NCI-H1694 treated with DMSO at 0.1 percent for 48 hours (cell line): Measurements from ENCODE around the gene ESRRA.
A peak's percentile ranks its signal among the peaks of the same experiment; 100 is the strongest.
"Not testable (repeated sequence)": the region's sequence is repeated elsewhere in the genome, so short reads cannot be mapped to it uniquely, and the experiment has no call there.

ENCODE experiments used
- DNase-seq: peaks from one replicate; lab custom pipeline; 2025; lab: John Stamatoyannopoulos, UW

Gene ESRRA

GRCh38 chr11:64314146-64314804, 9.0 kb downstream of the ESRRA start:
- no peak for DNase-seq

DNA sequence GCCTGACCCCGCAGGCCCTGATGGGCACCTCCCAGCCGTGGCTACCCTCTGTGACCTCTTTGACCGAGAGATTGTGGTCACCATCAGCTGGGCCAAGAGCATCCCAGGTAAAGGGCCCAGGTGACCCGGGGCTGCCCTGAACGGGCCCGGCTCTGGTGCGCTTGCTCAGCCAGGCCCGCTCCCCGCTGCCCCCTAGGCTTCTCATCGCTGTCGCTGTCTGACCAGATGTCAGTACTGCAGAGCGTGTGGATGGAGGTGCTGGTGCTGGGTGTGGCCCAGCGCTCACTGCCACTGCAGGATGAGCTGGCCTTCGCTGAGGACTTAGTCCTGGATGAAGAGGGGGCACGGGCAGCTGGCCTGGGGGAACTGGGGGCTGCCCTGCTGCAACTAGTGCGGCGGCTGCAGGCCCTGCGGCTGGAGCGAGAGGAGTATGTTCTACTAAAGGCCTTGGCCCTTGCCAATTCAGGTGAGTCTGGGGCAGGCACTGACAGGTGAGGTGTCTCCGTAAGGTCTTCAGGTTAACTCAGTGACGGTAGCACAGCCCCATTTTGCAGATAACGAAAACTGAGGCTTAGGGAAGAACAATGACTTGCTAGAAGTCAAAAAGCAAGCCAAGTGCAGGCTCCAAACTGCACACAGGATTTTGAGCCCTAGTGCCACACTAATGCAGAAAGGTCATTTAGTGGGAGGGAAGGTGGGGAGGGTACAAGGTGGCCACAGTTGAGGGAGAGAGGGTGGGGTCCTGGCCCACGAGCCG, 9.7 kb downstream of the ESRRA start:
- no peak for DNase-seq

GRCh38 chr11:64315667-64316526, 10.6 kb downstream of the ESRRA start:
- DNase-seq, result not testable (repeated sequence)

DNA sequence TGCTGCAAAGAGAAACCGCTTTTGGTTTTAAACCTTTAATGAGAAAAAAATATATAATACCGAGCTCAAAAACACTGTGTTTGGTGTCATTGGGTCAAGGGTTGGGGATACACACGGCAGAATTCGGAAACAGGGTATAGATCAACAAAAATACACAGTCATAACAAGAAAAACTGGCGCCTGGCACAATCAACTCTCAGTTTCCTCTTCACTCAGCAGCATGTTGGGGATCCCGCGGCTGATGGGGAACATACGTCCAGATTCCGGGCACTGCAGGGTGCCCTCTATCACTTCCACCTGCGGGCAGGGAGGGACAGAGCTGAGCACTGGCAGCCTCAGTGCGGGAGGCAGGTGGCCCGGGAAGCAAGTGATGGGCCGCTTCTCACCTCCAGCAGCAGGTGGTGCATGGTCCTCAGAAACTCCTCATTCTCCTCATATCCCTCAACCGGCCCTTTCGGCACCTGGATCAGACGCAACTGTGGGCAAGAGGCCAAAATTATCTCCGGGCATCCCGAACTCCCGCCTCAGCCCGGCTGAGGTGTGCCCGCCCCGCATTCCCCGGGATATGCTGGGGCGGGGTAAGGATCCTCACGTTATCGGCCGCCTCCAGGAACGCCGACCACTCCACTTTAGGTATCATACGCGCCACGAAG, 11.5 kb downstream of the ESRRA start:
- DNase-seq, result no peak

DNA sequence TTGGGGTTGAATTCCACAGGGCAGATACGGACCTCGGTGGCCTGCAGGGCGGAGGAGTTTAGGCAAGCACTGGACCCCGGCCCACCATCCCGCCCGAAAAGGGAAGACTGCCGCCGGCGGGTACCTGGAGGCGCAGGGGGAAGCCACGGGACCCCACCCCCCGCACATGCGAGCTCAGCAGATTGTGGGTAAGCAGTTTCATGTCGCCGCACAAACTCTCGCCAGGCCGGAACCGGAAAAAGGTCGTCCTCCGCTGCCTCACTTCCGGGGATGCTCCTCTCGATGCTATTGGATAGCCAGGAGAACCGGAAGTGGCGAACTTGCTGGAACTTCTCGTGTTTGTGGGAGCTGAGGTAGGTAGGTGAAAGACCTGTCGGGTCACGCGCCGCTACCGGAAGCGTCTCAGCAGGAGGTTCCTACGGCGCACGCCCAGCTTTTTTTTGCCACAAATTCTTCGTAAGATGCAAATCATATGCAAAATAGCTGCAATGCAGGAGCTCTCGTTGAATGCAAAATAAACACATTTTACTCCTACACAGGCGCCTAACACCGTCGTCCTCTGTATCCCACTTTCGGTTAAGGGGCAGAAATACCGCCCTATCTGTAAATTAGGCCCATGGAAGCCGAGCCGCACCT, 12.1 kb downstream of the ESRRA start, which contains the start of gene TRMT112:
Gene TRMT112, minus strand, starts transcription at position 235 of the 636 bp plus-strand sequence. Its CDS starts 33 bp downstream, at position 202.
- peak; percentile 96 for DNase-seq

GRCh38 chr11:64317961-64318765, 12.8 kb downstream of the ESRRA start, which contains the start of gene PRDX5:
PRDX5 (plus strand) TSS chr11:64318121; CDS start chr11:64318216, 95 bp downstream.
- DNase-seq, result peak; percentile 92

GRCh38 chr11:64318766-64319761, 13.7 kb downstream of the ESRRA start:
- DNase-seq, result no peak

- no peak for DNase-seq
These were observed 15.2 kb downstream of the ESRRA start for GRCh38 chr11:64320556-64320955.

- no peak for DNase-seq
These were observed 15.7 kb downstream of the ESRRA start for GRCh38 chr11:64321026-64321425.

GRCh38 chr11:64321533-64321932, 16.2 kb downstream of the ESRRA start:
- DNase-seq, result no peak

- DNase-seq, result no peak
These were observed 17.6 kb downstream of the ESRRA start for GRCh38 chr11:64322925-64323260.

- DNase-seq, result no peak
These were observed 18.0 kb downstream of the ESRRA start for GRCh38 chr11:64323373-64323772.

DNA sequence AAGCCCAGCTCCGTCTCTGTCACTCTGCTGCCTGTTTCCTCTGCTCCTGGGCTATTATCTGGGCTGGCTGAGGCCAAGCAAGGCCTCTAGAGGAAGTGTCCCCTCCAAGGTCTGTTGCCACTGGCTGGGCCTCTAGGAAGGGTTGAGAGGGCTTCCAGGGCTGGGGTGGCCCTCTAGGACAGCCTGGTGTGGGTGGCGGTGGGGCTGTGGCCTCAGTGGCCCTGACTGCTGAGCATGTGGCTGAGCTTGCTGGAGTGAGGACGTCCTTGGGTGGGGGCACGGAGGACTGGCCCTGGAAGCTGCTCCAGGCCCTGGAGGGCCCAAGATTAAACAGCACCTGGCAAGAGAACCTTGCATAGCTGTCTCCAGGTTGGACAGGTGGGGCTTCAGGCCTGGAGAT, 18.7 kb downstream of the ESRRA start:
- DNase-seq, result not testable (repeated sequence)

- no peak for DNase-seq
These were observed 19.6 kb downstream of the ESRRA start for GRCh38 chr11:64324692-64325469.

GRCh38 chr11:64327375-64327774, 22.1 kb downstream of the ESRRA start:
- no peak for DNase-seq

DNA sequence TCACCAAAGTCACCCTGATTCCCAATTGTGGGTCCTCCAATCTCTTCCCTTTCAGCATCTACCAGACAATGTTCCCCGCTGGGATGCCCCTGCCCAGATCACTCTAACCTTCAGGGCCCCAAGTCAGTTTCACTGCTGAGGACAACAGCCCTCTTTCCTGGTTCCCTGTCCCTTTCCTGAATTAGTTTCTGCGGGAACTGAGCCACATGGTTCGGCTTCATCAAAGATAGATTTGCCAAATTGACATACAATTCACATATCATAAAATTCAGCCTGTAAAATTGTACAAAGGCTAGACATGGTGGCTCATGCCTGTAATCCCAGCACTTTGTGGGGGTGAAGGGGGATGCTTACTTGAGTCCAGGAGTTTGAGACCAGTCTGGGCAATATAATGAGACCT, 22.7 kb downstream of the ESRRA start:
- no peak for DNase-seq

GRCh38 chr11:64330888-64331287, 25.6 kb downstream of the ESRRA start:
- no peak for DNase-seq

DNA sequence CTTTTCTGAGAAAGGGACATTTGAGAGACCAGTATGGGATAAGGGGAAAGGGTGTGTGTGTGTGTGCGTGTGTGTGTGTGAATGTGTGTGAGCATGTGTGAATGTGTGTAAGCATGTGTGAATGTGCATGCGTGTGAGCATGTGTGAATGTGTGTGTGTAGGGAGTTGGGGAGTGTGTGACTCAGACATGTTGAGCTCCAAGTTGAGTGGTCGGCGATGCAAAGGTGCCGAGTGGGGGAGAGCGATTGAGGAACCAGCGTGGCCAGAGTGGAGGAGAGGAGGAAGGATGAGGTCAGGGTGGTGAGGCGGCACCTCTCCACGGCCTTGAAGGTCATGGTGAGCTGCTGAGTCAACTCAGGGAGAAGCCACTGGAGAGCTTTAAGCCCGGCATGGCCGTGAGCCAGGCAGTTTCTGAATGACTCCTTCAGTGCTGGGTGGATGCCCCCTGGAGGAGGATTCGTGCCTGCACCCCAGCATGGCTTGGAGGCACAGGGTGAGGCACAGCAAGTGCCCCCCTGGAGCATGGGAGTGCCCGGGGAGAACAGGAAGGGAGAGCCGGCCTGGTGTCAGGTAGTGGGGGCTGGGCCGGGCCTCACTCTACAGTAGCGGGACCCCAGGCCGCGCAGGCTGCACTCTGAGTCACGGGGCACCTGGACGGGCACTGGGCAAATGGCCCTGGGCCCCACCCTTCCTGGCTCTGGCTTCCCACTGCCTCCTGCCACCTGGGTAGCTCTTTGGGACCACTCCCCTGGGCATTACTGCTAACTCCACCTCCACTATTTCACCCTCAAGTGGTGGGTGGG, 26.4 kb downstream of the ESRRA start:
- DNase-seq, result peak; percentile 47
